Subcutaneous preadipocyte (primary cell): ENCODE data around the gene ALOX12. TPM values are rescaled to one million over a fixed set of nuclear protein-coding genes. Genes with fewer than 3 reads are reported as not detected.

ENCODE experiments used
- small RNA-seq: library from RNA; depleted of rRNA; stranded (forward); fragments of <200 nt; gene quantifications from one replicate; pipeline ENCODE3, GENCODE V24; 2012
- total RNA-seq: library from RNA; depleted of rRNA; stranded (reverse); fragments of >200 nt; gene quantifications from 2 replicates; pipeline ENCODE4 v1.2.3, GENCODE V29; 2012

Gene ALOX12
- total RNA-seq, result not detected in 2 replicates

GRCh38 chr17:6995500-6996255 is at the start of gene ALOX12:
Gene ALOX12 (plus strand): TSS chr17:6996049. CDS start chr17:6996118, 69 bp downstream.

GRCh38 chr17:7022781-7023571 is 27.1 kb downstream of the ALOX12 start, which contains the start of gene BCL6B:
Gene BCL6B (plus strand): TSS chr17:7023050. CDS start chr17:7023672, 622 bp downstream.

GRCh38 chr17:7035591-7036368 is 39.9 kb downstream of the ALOX12 start, which contains the start of gene SLC16A13:
Gene SLC16A13 (plus strand): TSS chr17:7036015. CDS start chr17:7036383, 368 bp downstream.

GRCh38 chr17:7043497-7044198 is 47.8 kb downstream of the ALOX12 start, which contains the start of gene SLC16A11:
Gene SLC16A11 (minus strand): TSS chr17:7044092. CDS start chr17:7043513, 579 bp downstream.

Small RNA genes lying within 50 kb of the gene (small RNA-seq; reads per million reads assigned to genes)
- not detected for gene AC120057.1

Other genes with a start within 250 kb of the ALOX12 start
- gene XAF1, start 240.0 kb upstream of the ALOX12 start, total RNA-seq, result 4.3 and 12.1 TPM in 2 replicates
- under 0.01 TPM in 1 of 2 replicates, not detected in the other for gene FBXO39, start 219.8 kb upstream of the ALOX12 start, total RNA-seq
- not detected in 2 replicates for gene TEKT1, start 164.3 kb upstream of the ALOX12 start, total RNA-seq
- 31.2 and 47.1 TPM in 2 replicates for gene RNASEK, start 16.6 kb downstream of the ALOX12 start, total RNA-seq
- gene BCL6B, start 27.0 kb downstream of the ALOX12 start, total RNA-seq, result under 0.01 TPM in 2 replicates
- gene SLC16A13, start 40.0 kb downstream of the ALOX12 start, total RNA-seq, result 0.37 and 0.39 TPM in 2 replicates
- 0.20 TPM in 1 of 2 replicates, not detected in the other for gene SLC16A11, start 48.0 kb downstream of the ALOX12 start, total RNA-seq
- gene CLEC10A, start 84.2 kb downstream of the ALOX12 start, total RNA-seq, result not detected in 2 replicates
- gene ASGR2, start 118.8 kb downstream of the ALOX12 start, total RNA-seq, result not detected in 2 replicates
- gene ASGR1, start 183.3 kb downstream of the ALOX12 start, total RNA-seq, result under 0.01 and 0.39 TPM in 2 replicates
- 7.3 and 11.9 TPM in 2 replicates for gene DLG4, start 223.8 kb downstream of the ALOX12 start, total RNA-seq
- gene ACADVL, start 223.9 kb downstream of the ALOX12 start, total RNA-seq, result 194 and 236 TPM in 2 replicates
- 63.9 and 93.2 TPM in 2 replicates for gene DVL2, start 238.5 kb downstream of the ALOX12 start, total RNA-seq
- gene PHF23, start 243.4 kb downstream of the ALOX12 start, total RNA-seq, result 36.6 and 37.1 TPM in 2 replicates
- gene GABARAP, start 246.4 kb downstream of the ALOX12 start, total RNA-seq, result 110 and 194 TPM in 2 replicates